Esophagus muscularis mucosa (tissue), 4 donors: ENCODE measurements around the gene BRF1.

Experiments
- CTCF ChIP-seq, 3 experiments: fragments of 200-600 bp in 2 of 3; fragments of 450-650 bp in 1 of 3; sonication (generic) in 2 of 3; IDR thresholded peaks; one replicate each; pipeline ENCODE4 v1.5.1; 2017 to 2019; ENCODE audit warnings: antibody characterized with exemption in 3 of 3, mild to moderate bottlenecking in 2 of 3, moderate library complexity in 1 of 3
- EP300 ChIP-seq: sonication (generic); formaldehyde crosslinking; IDR thresholded peaks from one replicate; pipeline ENCODE4 v1.6.1; 2017; ENCODE audit warnings: antibody characterized with exemption
- POLR2A ChIP-seq: fragments of 450-650 bp; IDR thresholded peaks from one replicate; pipeline ENCODE4 v1.6.1; 2017; ENCODE audit warnings: antibody characterized with exemption, moderate library complexity, mild to moderate bottlenecking, low read depth
- POLR2AphosphoS5 ChIP-seq, 2 donors: sonication (generic); formaldehyde crosslinking; IDR thresholded peaks; one replicate each; pipeline ENCODE4 v1.6.1; 2017; ENCODE audit warnings: antibody characterized with exemption in 2 of 2

GRCh38 chr14:105258846-105259245 is 42.0 kb downstream of the BRF1 start:
- TF ChIP-seq EP300: no peak
- TF ChIP-seq POLR2AphosphoS5 (IDR thresholded peaks at IDR 0.05): no peak
- no peak for TF ChIP-seq POLR2A
- no peak for TF ChIP-seq CTCF (IDR thresholded peaks at IDR 0.05)
